K562 (cell line): ENCODE measurements around the gene DPM1. TPM values are rescaled to one million over a fixed set of nuclear protein-coding genes. Genes with fewer than 3 reads are reported as not detected.

Experiments
- COPS2 ChIP-seq: fragments of 450-650 bp; conservative IDR thresholded peaks from 2 replicates; pipeline ENCODE4 v1.6.1; 2016; ENCODE audit warnings: mild to moderate bottlenecking, moderate library complexity
- GTF2B ChIP-seq: IDR thresholded peaks from 2 replicates; pipeline ENCODE4 v1.6.1; 2011; ENCODE audit not compliant: insufficient read length; ENCODE audit errors: extremely low read depth
- HNRNPH1 ChIP-seq: fragments of 200-400 bp; formaldehyde crosslinking; optimal IDR thresholded peaks from 2 replicates; pipeline ENCODE3; 2017; ENCODE audit warnings: low read depth, mild to moderate bottlenecking, low read length, moderate library complexity
- HNRNPK ChIP-seq: fragments of 200-400 bp; formaldehyde crosslinking; IDR thresholded peaks from one replicate; pipeline ENCODE4 v1.6.1; 2018; ENCODE audit warnings: mild to moderate bottlenecking, low read depth, low read length; ENCODE audit not compliant: poor library complexity, severe bottlenecking
- KLF6 ChIP-seq: fragments of 250-450 bp; sonication (Bioruptor Pico); IDR thresholded peaks from 2 replicates; pipeline ENCODE4 v1.4.0; 2020; ENCODE audit warnings: mild to moderate bottlenecking, moderate library complexity, borderline replicate concordance
- SP2 ChIP-seq: IDR thresholded peaks from 2 replicates; pipeline ENCODE4 v1.6.1; 2011; ENCODE audit warnings: mild to moderate bottlenecking, low read depth, low read length, moderate library complexity; ENCODE audit not compliant: poor library complexity, severe bottlenecking; ENCODE audit errors: extremely low read depth
- TRIM28 ChIP-seq: fragments of 450-650 bp; IDR thresholded peaks from 2 replicates; pipeline ENCODE4 v1.6.1; 2017
- ZNF124 ChIP-seq: sonication (generic); formaldehyde crosslinking; IDR thresholded peaks from 2 replicates; pipeline ENCODE4 v1.8.1; 2022; ENCODE audit warnings: missing genetic modification reagents
- ZNF318 ChIP-seq, 2 experiments: fragments of 450-650 bp; IDR thresholded peaks; 2 replicates each; pipeline ENCODE4 v1.6.1; 2016; ENCODE audit warnings: mild to moderate bottlenecking in 2 of 2, borderline replicate concordance in 1 of 2, low read depth in 1 of 2, moderate library complexity in 1 of 2
- polyA plus RNA-seq, 8 experiments: library from polyadenylated mRNA; depleted of rRNA in 4 of 8; stranded (reverse) in 5 of 8; unstranded in 3 of 8; fragments of >200 nt; fragmentation: Nextera tagmentation in 2 of 8; fragmentation: Illumina TruSeq in 1 of 8; extraction: Ambion mirVana in 2 of 8; extraction: Trizol in 1 of 8; gene quantifications; 2 replicates each; pipeline versions ENCODE4 v1.2.1 to v1.2.3, GENCODE V29; 2011 to 2014; ENCODE audit warnings: inconsistent platforms in 1 of 8, missing spikeins in 1 of 8
- total RNA-seq, 7 experiments: library from RNA; depleted of rRNA in 6 of 7; stranded (reverse); fragments of >200 nt in 6 of 7; fragmentation: Illumina TruSeq in 2 of 7; extraction: Trizol in 2 of 7; gene quantifications; 2 replicates each; pipeline versions ENCODE4 v1.2.1 to v1.2.3, GENCODE V29; 2011 to 2021; ENCODE audit warnings: low replicate concordance in 1 of 7
- TF ChIP-seq, protein P1 (sequence below): fragments of 450-650 bp; IDR thresholded peaks from 2 replicates; pipeline ENCODE4 v1.6.1; 2016; ENCODE audit warnings: missing biosample characterization, missing genetic modification characterization
- TF ChIP-seq, protein P2 (sequence below): fragments of 450-650 bp; IDR thresholded peaks from 2 replicates; pipeline ENCODE4 v1.7.1; 2018; ENCODE audit warnings: mild to moderate bottlenecking, low read depth; ENCODE audit not compliant: partially characterized antibody
- TF ChIP-seq, protein P3 (sequence below): fragments of 250-450 bp; sonication (Bioruptor Pico); IDR thresholded peaks from 2 replicates; pipeline ENCODE4 v1.9.0; 2021; ENCODE audit warnings: mild to moderate bottlenecking, inconsistent platforms

Gene DPM1
- total and polyA plus RNA-seq, 9 of the 15 experiments (the other 6 are each of a cell fraction or from before 2014, with no cell fraction given) = 75.2 to 190 (median 153) TPM

GRCh38 chr20:50982363-50982762 is 24.0 kb upstream of the DPM1 start (continued):
- TF ChIP-seq ZNF318 (IDR thresholded peaks at IDR 0.05; ENCODE audit: borderline replicate concordance in 1 of 2, low read depth in 1 of 2) (no peak), COPS2 (no peak), GTF2B (no peak), HNRNPH1 (no peak), HNRNPK (no peak), ZNF124 (CRISPR knock-in tag) (no peak), KLF6 (CRISPR knock-in tag) (no peak), TRIM28 (no peak), SP2 (no peak)
- TF ChIP-seq, protein P1, sequence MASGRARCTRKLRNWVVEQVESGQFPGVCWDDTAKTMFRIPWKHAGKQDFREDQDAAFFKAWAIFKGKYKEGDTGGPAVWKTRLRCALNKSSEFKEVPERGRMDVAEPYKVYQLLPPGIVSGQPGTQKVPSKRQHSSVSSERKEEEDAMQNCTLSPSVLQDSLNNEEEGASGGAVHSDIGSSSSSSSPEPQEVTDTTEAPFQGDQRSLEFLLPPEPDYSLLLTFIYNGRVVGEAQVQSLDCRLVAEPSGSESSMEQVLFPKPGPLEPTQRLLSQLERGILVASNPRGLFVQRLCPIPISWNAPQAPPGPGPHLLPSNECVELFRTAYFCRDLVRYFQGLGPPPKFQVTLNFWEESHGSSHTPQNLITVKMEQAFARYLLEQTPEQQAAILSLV = no peak
- TF ChIP-seq, protein P2, sequence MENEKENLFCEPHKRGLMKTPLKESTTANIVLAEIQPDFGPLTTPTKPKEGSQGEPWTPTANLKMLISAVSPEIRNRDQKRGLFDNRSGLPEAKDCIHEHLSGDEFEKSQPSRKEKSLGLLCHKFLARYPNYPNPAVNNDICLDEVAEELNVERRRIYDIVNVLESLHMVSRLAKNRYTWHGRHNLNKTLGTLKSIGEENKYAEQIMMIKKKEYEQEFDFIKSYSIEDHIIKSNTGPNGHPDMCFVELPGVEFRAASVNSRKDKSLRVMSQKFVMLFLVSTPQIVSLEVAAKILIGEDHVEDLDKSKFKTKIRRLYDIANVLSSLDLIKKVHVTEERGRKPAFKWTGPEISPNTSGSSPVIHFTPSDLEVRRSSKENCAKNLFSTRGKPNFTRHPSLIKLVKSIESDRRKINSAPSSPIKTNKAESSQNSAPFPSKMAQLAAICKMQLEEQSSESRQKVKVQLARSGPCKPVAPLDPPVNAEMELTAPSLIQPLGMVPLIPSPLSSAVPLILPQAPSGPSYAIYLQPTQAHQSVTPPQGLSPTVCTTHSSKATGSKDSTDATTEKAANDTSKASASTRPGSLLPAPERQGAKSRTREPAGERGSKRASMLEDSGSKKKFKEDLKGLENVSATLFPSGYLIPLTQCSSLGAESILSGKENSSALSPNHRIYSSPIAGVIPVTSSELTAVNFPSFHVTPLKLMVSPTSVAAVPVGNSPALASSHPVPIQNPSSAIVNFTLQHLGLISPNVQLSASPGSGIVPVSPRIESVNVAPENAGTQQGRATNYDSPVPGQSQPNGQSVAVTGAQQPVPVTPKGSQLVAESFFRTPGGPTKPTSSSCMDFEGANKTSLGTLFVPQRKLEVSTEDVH = no peak
- TF ChIP-seq, protein P3, sequence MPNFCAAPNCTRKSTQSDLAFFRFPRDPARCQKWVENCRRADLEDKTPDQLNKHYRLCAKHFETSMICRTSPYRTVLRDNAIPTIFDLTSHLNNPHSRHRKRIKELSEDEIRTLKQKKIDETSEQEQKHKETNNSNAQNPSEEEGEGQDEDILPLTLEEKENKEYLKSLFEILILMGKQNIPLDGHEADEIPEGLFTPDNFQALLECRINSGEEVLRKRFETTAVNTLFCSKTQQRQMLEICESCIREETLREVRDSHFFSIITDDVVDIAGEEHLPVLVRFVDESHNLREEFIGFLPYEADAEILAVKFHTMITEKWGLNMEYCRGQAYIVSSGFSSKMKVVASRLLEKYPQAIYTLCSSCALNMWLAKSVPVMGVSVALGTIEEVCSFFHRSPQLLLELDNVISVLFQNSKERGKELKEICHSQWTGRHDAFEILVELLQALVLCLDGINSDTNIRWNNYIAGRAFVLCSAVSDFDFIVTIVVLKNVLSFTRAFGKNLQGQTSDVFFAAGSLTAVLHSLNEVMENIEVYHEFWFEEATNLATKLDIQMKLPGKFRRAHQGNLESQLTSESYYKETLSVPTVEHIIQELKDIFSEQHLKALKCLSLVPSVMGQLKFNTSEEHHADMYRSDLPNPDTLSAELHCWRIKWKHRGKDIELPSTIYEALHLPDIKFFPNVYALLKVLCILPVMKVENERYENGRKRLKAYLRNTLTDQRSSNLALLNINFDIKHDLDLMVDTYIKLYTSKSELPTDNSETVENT = no peak
